Spleen (tissue), 11 donors: ENCODE measurements around the gene DMAC2. TPM values are rescaled to one million over a fixed set of nuclear protein-coding genes. Genes with fewer than 3 reads are reported as not detected.
"Not testable (repeated sequence)": the region's sequence is repeated elsewhere in the genome, so short reads cannot be mapped to it uniquely, and the experiment has no call there.

Experiments
- DNase-seq: peaks from one replicate; pipeline ENCODE4 v3.0.0-alpha.2; 2020
- H3K27ac ChIP-seq, 8 donors: fragments of 200-600 bp; sonication (generic) in 7 of 8; 1 replicate in 4 of 8; 2 replicates in 4 of 8; pipeline versions ENCODE4 v1.5.0 to v1.8.0; 2016 to 2021; ENCODE audit warnings: inconsistent platforms in 4 of 8, mild to moderate bottlenecking in 4 of 8, moderate library complexity in 1 of 8
- H3K27me3 ChIP-seq, 7 donors: fragments of 200-600 bp; sonication (generic) in 6 of 7; replicated peaks in 1 of 7; 1 replicate in 4 of 7; 2 replicates in 3 of 7; pipeline versions ENCODE4 v1.5.0 to v1.8.0; 2016 to 2021; ENCODE audit warnings: inconsistent platforms in 3 of 7, mild to moderate bottlenecking in 1 of 7
- H3K36me3 ChIP-seq, 6 donors: fragments of 200-600 bp; sonication (generic) in 5 of 6; 1 replicate in 4 of 6; 2 replicates in 2 of 6; pipeline versions ENCODE4 v1.5.0 to v1.8.0; 2016 to 2021; ENCODE audit warnings: inconsistent platforms in 2 of 6
- H3K4me1 ChIP-seq, 6 donors: fragments of 200-600 bp; sonication (generic) in 5 of 6; 1 replicate in 3 of 6; 2 replicates in 3 of 6; pipeline versions ENCODE4 v1.5.0 to v1.8.0; 2016 to 2021; ENCODE audit warnings: inconsistent platforms in 3 of 6
- H3K4me3 ChIP-seq, 8 donors: fragments of 200-600 bp; sonication (generic) in 7 of 8; 1 replicate in 4 of 8; 2 replicates in 4 of 8; pipeline versions ENCODE4 v1.5.0 to v1.8.0; 2016 to 2021; ENCODE audit warnings: inconsistent platforms in 4 of 8, mild to moderate bottlenecking in 4 of 8, moderate library complexity in 2 of 8
- H3K9me3 ChIP-seq, 8 donors: fragments of 200-600 bp; sonication (generic) in 7 of 8; 1 replicate in 4 of 8; 2 replicates in 4 of 8; pipeline versions ENCODE4 v1.5.0 to v1.8.0; 2016 to 2021; ENCODE audit warnings: inconsistent platforms in 4 of 8
- POLR2A ChIP-seq, 3 donors: fragments of 450-650 bp; IDR thresholded peaks; one replicate each; pipeline ENCODE4 v1.5.1; 2017; ENCODE audit warnings: antibody characterized with exemption in 3 of 3, mild to moderate bottlenecking in 1 of 3
- POLR2AphosphoS5 ChIP-seq, 3 donors: sonication (generic); formaldehyde crosslinking; IDR thresholded peaks; one replicate each; pipeline ENCODE4 v1.5.1; 2017; ENCODE audit warnings: antibody characterized with exemption in 3 of 3
- WGBS, 5 donors: extraction: QIAGEN DNeasy Blood & Tissue Kit in 3 of 5; methylation state at CpG; one replicate each; pipeline versions ENCODE4 v1.1.5 to v1.1.7; 2013 to 2018; 5-methylcytosine and 5-hydroxymethylcytosine counted together
- intact Hi-C: fragments of 100-400 bp; cut with DNase I; formaldehyde crosslinking; loops from one replicate; pipeline ENCODE4 v1.15.0; 2023; ENCODE audit warnings: low total_unique reads
- polyA plus RNA-seq, 3 donors: library from polyadenylated mRNA; stranded (reverse); fragments of 200-250 nt; gene quantifications; one replicate each; pipeline ENCODE4 v1.2.1, GENCODE V29; 2013
- total RNA-seq, 7 donors: library from RNA; depleted of rRNA in 3 of 7; stranded (reverse); fragments of >200 nt in 3 of 7; fragmentation: NEBNext Ultra II Directional in 4 of 7; extraction: Animal tissue kit (Norgen Biotek cat#: 25700) in 4 of 7; gene quantifications; one replicate each; pipeline versions ENCODE4 v1.1.0 to v1.2.1, GENCODE V29; 2016 to 2021
- TF ChIP-seq, protein P1 (sequence below), 11 experiments: fragments of 200-600 bp in 7 of 11; fragments of 450-650 bp in 4 of 11; sonication (generic) in 4 of 11; IDR thresholded peaks in 8 of 11; conservative IDR thresholded peaks in 3 of 11; 1 replicate in 7 of 11; 2 replicates in 4 of 11; pipeline versions ENCODE4 v1.4.0 to v1.8.0; 2016 to 2021; ENCODE audit warnings: antibody characterized with exemption in 11 of 11, inconsistent platforms in 4 of 11, mild to moderate bottlenecking in 1 of 11
- donor health status: healthy with polysubstance abuse.
- donor health status: DM: no; HTN: no; CAD: no; lungs with moderate emphysema.
- donor health status: DM: no; HTN: no; CAD: no.
- donor health status: Bipolar disorder and iron deficiency.
- donor health status: healthy.
- donor health status: DM: no; HTN: no; CAD: no.
- donor health status: DM: yes; HTN: yes; CAD: no.

Gene DMAC2
- total and polyA plus RNA-seq, 10 donors: 19.2 to 36.5 (median 30.1) TPM

DNA sequence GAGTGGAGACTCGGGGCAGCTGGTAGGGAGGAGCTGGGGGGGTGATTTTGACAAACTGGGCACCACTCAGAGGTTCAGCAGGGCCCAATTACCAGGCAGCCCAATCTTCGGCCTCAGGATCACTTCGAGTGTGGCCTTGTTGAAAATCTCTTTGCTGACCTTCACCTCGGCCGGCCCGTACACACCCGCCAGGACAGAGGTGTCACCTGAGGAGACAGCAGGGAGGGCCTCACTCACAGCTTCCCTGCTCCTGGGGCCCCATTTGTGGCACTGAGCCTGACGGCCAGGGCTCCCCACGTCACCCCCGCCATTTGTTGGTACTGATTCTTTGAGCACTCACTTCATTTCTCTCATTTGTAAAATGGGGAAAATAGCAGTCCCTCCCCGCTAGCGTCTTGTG lies 46.9 kb downstream of the DMAC2 start:
- no peak overlapping the region for H3K4me3 ChIP-seq
- intact Hi-C loops: no loop called here
- no peaks in the 10 kb centered on the region for H3K27me3 ChIP-seq
- DNase-seq: no peak
- no peaks in the 10 kb centered on the region for H3K9me3 ChIP-seq
- no peak for TF ChIP-seq POLR2AphosphoS5 (IDR thresholded peaks at IDR 0.05)
- TF ChIP-seq, protein P1, sequence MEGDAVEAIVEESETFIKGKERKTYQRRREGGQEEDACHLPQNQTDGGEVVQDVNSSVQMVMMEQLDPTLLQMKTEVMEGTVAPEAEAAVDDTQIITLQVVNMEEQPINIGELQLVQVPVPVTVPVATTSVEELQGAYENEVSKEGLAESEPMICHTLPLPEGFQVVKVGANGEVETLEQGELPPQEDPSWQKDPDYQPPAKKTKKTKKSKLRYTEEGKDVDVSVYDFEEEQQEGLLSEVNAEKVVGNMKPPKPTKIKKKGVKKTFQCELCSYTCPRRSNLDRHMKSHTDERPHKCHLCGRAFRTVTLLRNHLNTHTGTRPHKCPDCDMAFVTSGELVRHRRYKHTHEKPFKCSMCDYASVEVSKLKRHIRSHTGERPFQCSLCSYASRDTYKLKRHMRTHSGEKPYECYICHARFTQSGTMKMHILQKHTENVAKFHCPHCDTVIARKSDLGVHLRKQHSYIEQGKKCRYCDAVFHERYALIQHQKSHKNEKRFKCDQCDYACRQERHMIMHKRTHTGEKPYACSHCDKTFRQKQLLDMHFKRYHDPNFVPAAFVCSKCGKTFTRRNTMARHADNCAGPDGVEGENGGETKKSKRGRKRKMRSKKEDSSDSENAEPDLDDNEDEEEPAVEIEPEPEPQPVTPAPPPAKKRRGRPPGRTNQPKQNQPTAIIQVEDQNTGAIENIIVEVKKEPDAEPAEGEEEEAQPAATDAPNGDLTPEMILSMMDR (IDR thresholded peaks at IDR 0.05 in 8 of 11, conservative IDR thresholded peaks at IDR 0.05 in 3 of 11): no peak
- TF ChIP-seq POLR2A (IDR thresholded peaks at IDR 0.05): no peak
- H3K36me3 ChIP-seq: peaks cover 0 to 60% (median 46%) of the 10 kb centered on the region in 6 donors
- H3K4me1 ChIP-seq: peaks cover 5 to 55% (median 28%) of the 10 kb centered on the region in 6 donors
- no peak overlapping the region for H3K27ac ChIP-seq
- 73 to 92% (median 83%) methylated on average over 12 of the region's 12 CpGs for WGBS, 5 donors

DNA sequence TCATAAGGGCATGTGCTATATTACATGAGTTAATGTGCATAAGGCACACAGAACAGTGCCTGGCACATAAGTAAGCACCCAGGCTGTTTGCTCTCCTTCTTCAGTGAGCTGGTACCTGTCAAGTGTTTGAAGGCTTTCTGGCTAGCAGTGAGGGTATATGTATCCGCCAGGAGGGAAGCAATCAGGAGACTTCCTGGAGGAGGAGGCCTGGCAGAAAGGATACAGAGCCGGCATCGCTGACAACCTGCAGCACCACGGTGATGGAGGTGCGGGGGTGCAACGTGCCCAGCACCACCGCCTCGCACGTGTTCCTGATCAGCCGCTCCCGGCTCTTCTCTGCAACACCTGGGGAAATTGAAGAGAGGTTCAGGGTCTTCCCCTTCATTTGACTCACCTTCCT lies 48.1 kb downstream of the DMAC2 start:
- Histone ChIP-seq H3K4me3 (no peak overlapping the region), H3K36me3 (peaks cover 0 to 72% (median 53%) of the 10 kb centered on the region in 6 donors), H3K27me3 (no peaks in the 10 kb centered on the region), H3K27ac (no peak overlapping the region), H3K9me3 (no peaks in the 10 kb centered on the region), H3K4me1 (peaks cover 5 to 52% (median 22%) of the 10 kb centered on the region in 6 donors)
- no peak for TF ChIP-seq POLR2A (IDR thresholded peaks at IDR 0.05)
- TF ChIP-seq POLR2AphosphoS5 (IDR thresholded peaks at IDR 0.05): no peak
- TF ChIP-seq, protein P1 (IDR thresholded peaks at IDR 0.05 in 8 of 11, conservative IDR thresholded peaks at IDR 0.05 in 3 of 11): no peak
- WGBS, 5 donors: 88 to 95% (median 89%) methylated on average over 11 of the region's 11 CpGs
- no peak for DNase-seq
- intact Hi-C loops: no loop called here

- intact Hi-C loops: no loop called here
- peaks cover 0 to 100% (median 43%) of the 10 kb centered on the region in 6 donors for H3K36me3 ChIP-seq
Measured at GRCh38 chr19:41386442-41386841, 53.3 kb downstream of the DMAC2 start.

GRCh38 chr19:41384351-41384750 lies 55.4 kb downstream of the DMAC2 start:
- DNase-seq: no peak
- H3K27ac ChIP-seq: no peak overlapping the region
- no peak overlapping the region for H3K4me3 ChIP-seq
- TF ChIP-seq, protein P1 (IDR thresholded peaks at IDR 0.05 in 8 of 11, conservative IDR thresholded peaks at IDR 0.05 in 3 of 11): no peak
- no peak for TF ChIP-seq POLR2AphosphoS5 (IDR thresholded peaks at IDR 0.05)
- no peak for TF ChIP-seq POLR2A (IDR thresholded peaks at IDR 0.05)
- peaks cover 0 to 27% (median 8%) of the 10 kb centered on the region in 6 donors for H3K4me1 ChIP-seq
- WGBS, 5 donors: 84 to 91% (median 87%) methylated on average over 5 of the region's 5 CpGs
- peaks cover 0 to 82% (median 24%) of the 10 kb centered on the region in 6 donors for H3K36me3 ChIP-seq
- no peaks in the 10 kb centered on the region for H3K9me3 ChIP-seq
- intact Hi-C loops: no loop called here
- no peaks in the 10 kb centered on the region for H3K27me3 ChIP-seq

More at GRCh38 chr19:41386442-41386841, 53.3 kb downstream of the DMAC2 start:
- Histone ChIP-seq H3K4me1 (peaks cover 0 to 15% (median 3%) of the 10 kb centered on the region in 6 donors), H3K4me3 (no peak overlapping the region), H3K27me3 (no peaks in the 10 kb centered on the region), H3K9me3 (no peaks in the 10 kb centered on the region), H3K27ac (peak overlapping the region in 2 of 8 donors; percentile 9 to 24)
- WGBS, 5 donors: 70 to 88% (median 84%) methylated on average over 5 to 13 of the region's 13 CpGs
- TF ChIP-seq POLR2AphosphoS5 (IDR thresholded peaks at IDR 0.05): peak in 2 of 3 donors; percentile 56 to 77
- TF ChIP-seq, protein P1 (IDR thresholded peaks at IDR 0.05 in 8 of 11, conservative IDR thresholded peaks at IDR 0.05 in 3 of 11): no peak
- no peak for TF ChIP-seq POLR2A (IDR thresholded peaks at IDR 0.05)
- no peak for DNase-seq

DNA sequence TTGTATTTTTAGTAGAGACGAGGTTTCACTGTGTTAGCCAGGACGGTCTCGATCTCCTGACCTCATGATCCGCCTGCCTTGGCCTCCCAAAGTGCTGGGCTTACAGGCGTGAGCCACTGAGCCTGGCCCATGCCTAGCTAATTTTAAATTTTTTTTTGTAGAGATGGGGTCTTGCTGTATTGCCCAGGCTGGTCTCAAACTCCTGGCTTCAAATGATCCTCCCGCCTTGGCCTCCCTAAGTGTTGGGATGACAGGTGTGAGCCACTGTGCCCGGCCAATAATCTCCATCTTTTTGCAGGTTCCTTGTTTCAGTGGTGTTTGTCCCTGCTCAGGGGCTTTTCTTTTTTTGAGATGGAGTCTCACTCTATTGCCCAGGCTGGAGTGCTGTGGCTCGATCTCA lies 58.2 kb downstream of the DMAC2 start:
- H3K4me3 ChIP-seq, DNase-seq, intact Hi-C loops, H3K27ac ChIP-seq, H3K9me3 ChIP-seq, H3K27me3 ChIP-seq: not testable (repeated sequence)
- peaks cover 0 to 43% (median 24%) of the 10 kb centered on the region in 6 donors for H3K4me1 ChIP-seq
- WGBS, 5 donors: 94 to 98% (median 95%) methylated on average over 8 of the region's 8 CpGs
- H3K36me3 ChIP-seq: peaks cover 0 to 54% (median 3%) of the 10 kb centered on the region in 6 donors
